Keratinocyte (primary cell): ENCODE measurements around the gene PPP1R3D. TPM values are rescaled to one million over a fixed set of nuclear protein-coding genes. Genes with fewer than 3 reads are reported as not detected.

Source experiments
- DNase-seq: peaks from one replicate; pipeline ENCODE4 v3.0.0-alpha.2; 2011; ENCODE audit warnings: low read depth, missing footprints, low spot score
- FAIRE-seq: peaks from 2 replicates; lab custom pipeline; 2011; peaks lifted over from hg19 to GRCh38; lab: Jason Lieb, UNC
- H2AFZ ChIP-seq: 2 replicates; pipeline ENCODE4 v1.6.0; 2012; ENCODE audit warnings: low read length, control low read depth, inconsistent platforms; ENCODE audit not compliant: control insufficient read depth
- H3K27ac ChIP-seq: 2 replicates; pipeline ENCODE4 v1.5.1; 2011; ENCODE audit warnings: low read length; ENCODE audit not compliant: control insufficient read depth, insufficient read depth
- H3K27me3 ChIP-seq: 3 replicates; pipeline ENCODE4 v1.6.0; 2011; ENCODE audit warnings: low read length; ENCODE audit not compliant: control insufficient read depth, insufficient read depth; ENCODE audit errors: extremely low read depth
- H3K36me3 ChIP-seq, 2 experiments: 2 replicates in 1 of 2; 3 replicates in 1 of 2; pipeline ENCODE4 v1.5.1; 2011; ENCODE audit warnings: low read length in 2 of 2, mild to moderate bottlenecking in 1 of 2; ENCODE audit not compliant: control insufficient read depth in 2 of 2, insufficient read depth in 2 of 2; ENCODE audit errors: extremely low read depth in 1 of 2
- H3K4me1 ChIP-seq: 3 replicates; pipeline ENCODE4 v1.5.1; 2011; ENCODE audit warnings: low read length; ENCODE audit not compliant: control insufficient read depth, insufficient read depth; ENCODE audit errors: extremely low read depth
- H3K4me2 ChIP-seq: 3 replicates; pipeline ENCODE4 v1.6.0; 2011; ENCODE audit warnings: low read depth, low read length; ENCODE audit not compliant: control insufficient read depth, insufficient read depth; ENCODE audit errors: extremely low read depth
- H3K4me3 ChIP-seq, 3 experiments: fragments of 200-600 bp in 1 of 3; sonication (generic) in 1 of 3; 2 replicates in 2 of 3; 3 replicates in 1 of 3; pipeline ENCODE4 v1.5.1; 2011 to 2016; ENCODE audit warnings: low read length in 3 of 3, mild to moderate bottlenecking in 3 of 3, control low read depth in 2 of 3, inconsistent platforms in 1 of 3, low read depth in 1 of 3, mixed read lengths in 1 of 3, mixed run types in 1 of 3, moderate library complexity in 1 of 3; ENCODE audit not compliant: control insufficient read depth in 2 of 3, insufficient read depth in 2 of 3; ENCODE audit errors: extremely low read depth in 1 of 3
- H3K79me2 ChIP-seq: 2 replicates; pipeline ENCODE4 v1.6.0; 2012; ENCODE audit warnings: low read length; ENCODE audit not compliant: control insufficient read depth, insufficient read depth
- H3K9ac ChIP-seq: 3 replicates; pipeline ENCODE4 v1.6.0; 2011; ENCODE audit warnings: low read length; ENCODE audit not compliant: control insufficient read depth, insufficient read depth; ENCODE audit errors: extremely low read depth
- H3K9me1 ChIP-seq: 3 replicates; pipeline ENCODE4 v1.6.0; 2011; ENCODE audit warnings: low read length; ENCODE audit not compliant: control insufficient read depth, insufficient read depth; ENCODE audit errors: extremely low read depth
- H3K9me3 ChIP-seq: 2 replicates; pipeline ENCODE4 v1.5.1; 2012; ENCODE audit warnings: low read depth, low read length; ENCODE audit not compliant: control insufficient read depth
- H4K20me1 ChIP-seq: 3 replicates; pipeline ENCODE4 v1.6.0; 2011; ENCODE audit warnings: low read length; ENCODE audit not compliant: control insufficient read depth, insufficient read depth; ENCODE audit errors: extremely low read depth
- CTCF ChIP-seq, 3 experiments: IDR thresholded peaks in 1 of 3; conservative IDR thresholded peaks in 1 of 3; optimal IDR thresholded peaks in 1 of 3; 2 replicates in 2 of 3; 3 replicates in 1 of 3; pipeline versions ENCODE3 to v1.5.1; 2011; ENCODE audit warnings: low read length in 3 of 3, mild to moderate bottlenecking in 3 of 3, moderate library complexity in 2 of 3, control low read depth in 1 of 3, inconsistent platforms in 1 of 3; ENCODE audit not compliant: insufficient read depth in 2 of 3; ENCODE audit errors: extremely low read depth in 1 of 3
- EZH2 ChIP-seq: IDR thresholded peaks from one replicate; pipeline ENCODE4 v1.6.1; 2012; ENCODE audit warnings: inconsistent platforms, mild to moderate bottlenecking, low read length, moderate library complexity
- dilution Hi-C: fragments of 300-500 bp; cut with MboI; formaldehyde crosslinking; loops from one replicate; pipeline ENCODE4 v1.7.0; 2020; ENCODE audit warnings: low sequenced_read_pairs; ENCODE audit not compliant: extremely low pct_ligation_motif_present
- polyA plus RNA-seq, 5 experiments: library from polyadenylated mRNA; depleted of rRNA in 3 of 5; stranded (reverse) in 3 of 5; stranded (forward) in 1 of 5; unstranded in 1 of 5; fragments of >200 nt; gene quantifications; 1 replicate in 1 of 5; 2 replicates in 3 of 5; 3 replicates in 1 of 5; pipeline versions ENCODE4 v1.2.1 to v1.2.3, GENCODE V29; 2011 to 2012; ENCODE audit warnings: missing spikeins in 2 of 5, low read depth in 1 of 5, low replicate concordance in 1 of 5

Gene PPP1R3D
- polyA plus RNA-seq, 1 donor (not counting 4 experiments of a cell fraction or from before 2014, with no cell fraction given), result 2.8 TPM

- no peaks in the 10 kb centered on the region for H3K9me1 ChIP-seq
- no peak overlapping the region for H3K9ac ChIP-seq
- dilution Hi-C loops, result no loop called here
- no peak overlapping the region for H3K4me3 ChIP-seq
- no peaks in the 10 kb centered on the region for H3K36me3 ChIP-seq
- TF ChIP-seq EZH2 (no peak), CTCF (optimal IDR thresholded peaks at IDR 0.05 in 1 of 3, IDR thresholded peaks at IDR 0.05 in 1 of 3, conservative IDR thresholded peaks at IDR 0.05 in 1 of 3; ENCODE audit: extremely low read depth in 1 of 3, insufficient read depth in 2 of 3, low read length in 3 of 3) (no peak)
- H3K4me1 ChIP-seq, result peaks cover 13% of the 10 kb centered on the region
- DNase-seq (no peak), FAIRE-seq (no peak)
- no peaks in the 10 kb centered on the region for H3K27me3 ChIP-seq
- H4K20me1 ChIP-seq, result no peaks in the 10 kb centered on the region
- no peaks in the 10 kb centered on the region for H3K9me3 ChIP-seq
- no peaks in the 10 kb centered on the region for H3K79me2 ChIP-seq
- no peak overlapping the region for H3K27ac ChIP-seq
- no peak overlapping the region for H3K4me2 ChIP-seq
- no peak overlapping the region for H2AFZ ChIP-seq
These were observed 43.0 kb upstream of the PPP1R3D start for GRCh38 chr20:59983076-59983475.

GRCh38 chr20:59977086-59977485, 37.0 kb upstream of the PPP1R3D start:
- Histone ChIP-seq H3K4me1 (peaks cover 12% of the 10 kb centered on the region), H3K9me3 (no peaks in the 10 kb centered on the region), H3K79me2 (no peaks in the 10 kb centered on the region), H3K9me1 (no peaks in the 10 kb centered on the region), H4K20me1 (no peaks in the 10 kb centered on the region), H3K4me2 (no peak overlapping the region), H2AFZ (no peak overlapping the region), H3K9ac (no peak overlapping the region), H3K4me3 (no peak overlapping the region), H3K36me3 (no peaks in the 10 kb centered on the region), H3K27me3 (no peaks in the 10 kb centered on the region), H3K27ac (no peak overlapping the region)
- dilution Hi-C loops, result no loop called here
- no peak for DNase-seq
- no peak for TF ChIP-seq EZH2
- TF ChIP-seq CTCF (optimal IDR thresholded peaks at IDR 0.05 in 1 of 3, IDR thresholded peaks at IDR 0.05 in 1 of 3, conservative IDR thresholded peaks at IDR 0.05 in 1 of 3; ENCODE audit: extremely low read depth in 1 of 3, insufficient read depth in 2 of 3, low read length in 3 of 3), result no peak
- no peak for FAIRE-seq
